Measurements from ENCODE around the gene RGL4.
"Not testable (repeated sequence)": the region's sequence is repeated elsewhere in the genome, so short reads cannot be mapped to it uniquely, and the experiment has no call there.

RGL4 gene, protein sequence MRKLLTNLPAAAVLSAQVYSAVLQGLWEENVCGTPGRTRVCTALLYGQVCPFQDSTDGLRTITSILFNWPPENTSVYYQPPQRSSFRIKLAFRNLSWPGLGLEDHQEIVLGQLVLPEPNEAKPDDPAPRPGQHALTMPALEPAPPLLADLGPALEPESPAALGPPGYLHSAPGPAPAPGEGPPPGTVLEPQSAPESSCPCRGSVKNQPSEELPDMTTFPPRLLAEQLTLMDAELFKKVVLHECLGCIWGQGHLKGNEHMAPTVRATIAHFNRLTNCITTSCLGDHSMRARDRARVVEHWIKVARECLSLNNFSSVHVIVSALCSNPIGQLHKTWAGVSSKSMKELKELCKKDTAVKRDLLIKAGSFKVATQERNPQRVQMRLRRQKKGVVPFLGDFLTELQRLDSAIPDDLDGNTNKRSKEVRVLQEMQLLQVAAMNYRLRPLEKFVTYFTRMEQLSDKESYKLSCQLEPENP

DNA sequence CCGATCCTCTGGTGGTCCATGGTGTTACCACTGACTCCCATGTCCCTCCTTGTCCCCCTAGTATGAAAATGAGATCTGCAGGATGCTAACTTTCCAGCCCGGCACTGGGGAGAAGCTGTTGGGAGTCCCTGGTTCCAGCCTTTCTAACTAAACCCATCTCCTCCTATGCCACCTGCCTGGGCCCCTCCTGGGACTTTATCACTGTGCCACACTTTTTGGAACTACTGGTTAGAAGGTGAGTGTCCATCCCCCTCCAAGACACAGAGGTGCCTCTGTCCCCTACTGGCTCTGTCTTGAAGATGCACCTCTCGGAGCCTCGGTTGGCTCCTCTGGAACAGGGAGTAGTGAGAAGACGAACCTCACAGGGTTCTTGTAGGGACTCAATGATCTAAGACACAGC, at the start of gene RGL4:
TSS of gene RGL4 (plus strand) at position 301 of the 400 bp plus-strand sequence. CDS start 1,018 bp downstream, outside the sequence.
- no peak for DNase-seq

DNA sequence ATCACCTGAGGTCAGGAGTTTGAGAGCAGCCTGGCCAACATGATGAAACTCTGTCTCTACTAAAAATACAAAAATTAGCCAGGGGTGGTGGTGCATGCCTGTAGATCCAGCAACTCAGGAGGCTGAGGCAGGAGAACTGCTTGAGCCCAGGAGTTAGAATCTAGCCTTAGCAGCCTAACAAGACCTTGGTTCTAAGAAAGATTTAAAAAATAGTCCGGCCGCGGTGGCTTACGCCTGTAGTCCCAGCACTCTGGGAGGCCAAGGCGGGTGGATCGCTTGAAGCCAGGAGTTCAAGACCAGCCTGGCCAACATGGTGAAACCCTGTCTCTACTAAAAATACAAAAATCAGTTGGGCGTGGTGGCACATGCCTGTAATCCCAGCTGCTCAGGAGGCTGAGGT, 44.3 kb upstream of the RGL4 start:
- not testable (repeated sequence) for DNase-seq

DNA sequence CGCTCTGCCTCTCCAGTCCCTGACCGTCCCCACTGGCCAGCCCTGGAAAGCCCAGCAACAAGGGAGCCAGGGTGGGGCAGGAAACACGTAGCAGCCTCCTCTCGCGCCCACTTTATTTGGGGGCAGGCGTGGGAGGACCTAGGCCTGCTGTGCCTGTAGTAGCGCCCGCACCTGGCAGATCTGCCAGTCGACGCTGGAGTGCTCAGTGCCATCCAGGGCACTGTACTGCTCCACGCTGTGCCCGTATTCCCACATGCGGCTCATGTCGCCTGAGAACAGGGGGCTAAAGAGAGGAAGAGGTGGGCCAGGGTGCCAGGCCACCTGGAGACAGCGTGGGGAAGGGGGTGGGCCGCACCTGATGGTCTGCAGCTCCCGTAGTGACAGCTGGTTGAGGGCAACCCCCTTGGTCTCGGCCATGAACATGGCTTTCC, 41.7 kb upstream of the RGL4 start:
- DNase-seq = no peak

DNA sequence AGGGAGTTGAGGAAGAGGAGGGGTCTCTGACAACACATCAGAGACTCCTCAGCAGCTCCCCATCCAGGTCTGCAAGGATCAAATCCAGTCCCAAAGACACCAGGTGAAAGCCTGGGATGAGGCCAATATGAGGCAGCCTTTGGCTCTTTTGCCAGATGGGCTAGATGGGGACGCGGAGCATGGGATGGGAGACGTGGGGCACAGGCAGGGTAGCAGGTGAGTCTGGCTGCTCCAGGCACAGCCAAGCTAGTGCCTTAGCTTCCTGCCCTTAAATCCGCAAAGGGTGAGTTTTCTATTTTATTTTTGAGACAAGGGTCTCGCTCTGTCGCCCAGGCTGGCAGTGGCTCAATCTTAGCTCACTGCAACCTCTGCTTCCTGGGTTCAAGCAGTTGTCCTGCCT, 39.1 kb upstream of the RGL4 start:
- DNase-seq = no peak

DNA sequence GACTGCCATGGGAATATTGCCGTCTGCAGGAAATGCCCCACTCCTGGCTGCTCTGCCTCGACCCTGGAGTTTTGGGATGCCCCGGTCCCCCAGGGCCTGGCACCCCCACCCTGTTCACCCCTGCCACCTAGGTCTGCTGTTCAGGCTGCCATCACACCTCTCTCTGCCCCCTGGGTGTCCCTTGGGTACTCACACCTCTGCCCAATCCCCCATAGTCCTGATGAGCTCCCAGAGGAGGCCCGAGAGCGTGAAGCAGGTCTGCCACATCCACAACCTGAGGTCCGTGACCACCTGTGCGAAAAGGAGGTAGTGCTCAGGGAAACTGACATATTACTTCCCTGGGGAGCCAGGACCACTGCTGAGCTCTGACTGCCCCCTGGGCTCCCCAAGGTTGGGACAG, 38.5 kb upstream of the RGL4 start:
- no peak for DNase-seq

DNA sequence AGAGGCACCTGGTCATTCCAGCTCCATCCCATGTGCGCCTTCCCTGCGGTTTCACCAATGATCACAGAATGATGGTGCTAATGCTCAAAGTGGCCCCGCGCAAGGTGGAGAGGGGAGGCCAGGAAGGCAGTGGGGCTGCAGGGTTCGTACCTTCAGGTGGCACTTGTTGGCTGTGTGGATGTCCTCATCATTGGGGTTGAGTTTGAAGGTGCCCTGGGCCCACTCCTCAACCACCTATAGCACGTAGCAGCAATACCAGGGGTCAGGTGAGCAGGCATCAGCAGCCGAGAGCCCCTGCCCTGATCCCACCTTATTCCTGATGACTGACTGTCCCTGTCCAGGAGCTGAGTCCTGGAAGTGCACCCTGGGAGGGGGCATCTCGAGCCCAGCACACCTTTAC, 38.1 kb upstream of the RGL4 start:
- DNase-seq = no peak

DNA sequence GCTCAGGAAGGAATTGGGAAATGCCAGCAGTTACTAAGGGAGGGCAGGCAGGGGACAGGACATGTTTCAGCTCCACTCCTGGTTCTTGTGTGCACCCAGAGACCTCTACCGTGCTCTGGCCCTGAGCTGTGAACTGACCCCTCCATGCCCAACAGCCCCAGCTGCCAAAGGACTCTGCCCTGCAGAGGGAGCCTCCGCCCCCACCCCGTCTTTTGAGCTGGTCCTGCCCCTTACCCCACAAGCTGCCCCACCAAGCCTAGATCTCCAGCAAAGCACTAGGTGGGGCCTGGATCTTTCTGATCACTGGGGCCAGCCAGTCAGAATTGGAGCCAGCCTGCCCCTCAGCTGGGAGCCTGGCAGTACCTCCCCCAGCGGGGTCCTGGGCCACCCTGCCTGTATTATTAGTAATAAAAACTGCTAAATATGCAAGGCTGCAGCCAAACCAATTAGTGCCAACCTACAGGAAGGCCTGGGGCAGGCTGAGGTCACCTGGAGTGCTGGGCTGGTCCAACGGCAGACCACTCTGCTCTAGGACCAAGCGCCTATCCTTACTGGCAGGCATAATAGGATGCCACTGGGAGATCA, 34.8 kb upstream of the RGL4 start:
- DNase-seq = no peak

DNA sequence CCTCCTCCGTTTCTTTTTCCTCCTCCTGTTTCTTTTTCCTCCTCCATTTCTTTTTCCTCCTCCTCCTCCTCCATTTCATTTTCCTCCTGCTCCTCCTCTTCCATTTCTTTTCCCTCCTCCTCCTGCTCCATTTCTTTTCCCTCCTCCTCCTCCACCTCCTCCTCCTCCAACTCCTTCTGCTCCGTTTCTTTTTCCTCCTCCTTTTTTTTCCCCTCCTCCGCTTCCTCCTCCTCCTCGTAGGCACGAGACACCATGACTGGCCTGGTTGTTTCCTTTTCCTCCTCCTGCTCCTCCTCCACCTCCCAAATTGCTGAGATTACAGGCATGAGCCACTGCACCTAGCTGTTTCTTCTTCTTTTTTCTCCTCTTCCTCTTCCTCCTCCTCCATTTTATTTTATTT, 33.1 kb upstream of the RGL4 start:
- DNase-seq = no peak

DNA sequence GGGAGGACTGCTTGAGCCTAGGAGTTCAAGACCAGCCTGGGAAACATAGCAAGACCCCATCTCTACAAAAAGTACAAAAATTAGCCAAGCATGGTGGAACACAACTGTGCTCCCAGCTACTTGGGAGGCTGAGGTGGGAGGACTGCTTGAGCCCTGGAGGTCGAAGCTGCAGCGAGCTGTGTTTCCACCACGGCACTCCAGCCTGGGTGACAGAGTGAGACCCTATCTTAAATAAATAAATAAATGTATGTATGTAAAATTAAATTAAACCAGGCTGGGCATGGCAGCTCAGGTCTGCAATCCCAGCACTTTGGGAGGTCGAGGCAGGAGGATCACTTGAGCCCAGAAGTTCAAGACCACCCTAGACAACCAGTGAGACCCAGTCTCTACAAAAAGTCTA, 30.4 kb upstream of the RGL4 start:
- not testable (repeated sequence) for DNase-seq

DNA sequence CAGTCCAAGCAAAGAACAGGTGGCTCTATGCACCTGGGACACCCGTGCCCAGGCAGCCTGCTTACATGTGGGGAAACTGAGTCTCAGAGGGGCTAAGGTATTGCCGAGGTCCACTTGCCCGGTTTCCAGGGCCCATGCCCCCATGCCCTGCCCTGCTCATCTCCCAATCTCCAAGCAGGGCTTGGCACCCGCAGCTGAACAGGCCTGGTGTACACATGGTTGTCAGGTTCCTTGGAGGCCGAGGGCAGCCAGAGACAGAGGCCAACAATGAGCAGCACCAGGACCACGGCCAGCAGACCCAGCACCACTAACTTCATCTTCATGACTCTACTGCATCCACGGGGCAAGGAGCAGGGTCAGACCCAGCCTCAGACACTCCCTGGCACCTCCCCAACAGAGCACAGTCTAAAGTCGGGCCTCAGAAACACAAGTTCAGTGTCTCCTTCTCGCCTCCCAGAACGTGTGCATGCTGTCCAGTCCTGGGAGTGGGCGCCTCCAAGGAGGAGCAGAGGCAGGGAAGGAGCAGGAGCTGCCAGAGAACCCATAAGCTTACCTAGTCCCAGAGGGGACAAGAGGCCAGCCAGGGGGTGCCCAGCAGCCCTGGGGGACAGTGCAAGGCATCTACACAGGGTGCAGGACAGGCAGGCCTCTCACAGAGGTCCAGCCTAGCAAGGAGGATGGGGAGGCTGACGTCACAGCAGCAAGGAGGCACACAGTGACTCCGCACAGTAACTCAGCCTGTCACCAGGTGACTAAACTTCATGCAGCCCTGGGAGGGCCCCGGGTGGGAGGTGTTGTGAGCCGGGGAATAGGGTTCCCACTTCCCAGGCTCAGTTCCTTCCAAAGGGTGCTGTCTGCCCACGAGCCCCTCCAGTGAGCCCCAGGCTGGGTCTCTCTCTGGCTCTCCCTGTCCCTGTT, 20.2 kb upstream of the RGL4 start:
- no peak for DNase-seq

DNA sequence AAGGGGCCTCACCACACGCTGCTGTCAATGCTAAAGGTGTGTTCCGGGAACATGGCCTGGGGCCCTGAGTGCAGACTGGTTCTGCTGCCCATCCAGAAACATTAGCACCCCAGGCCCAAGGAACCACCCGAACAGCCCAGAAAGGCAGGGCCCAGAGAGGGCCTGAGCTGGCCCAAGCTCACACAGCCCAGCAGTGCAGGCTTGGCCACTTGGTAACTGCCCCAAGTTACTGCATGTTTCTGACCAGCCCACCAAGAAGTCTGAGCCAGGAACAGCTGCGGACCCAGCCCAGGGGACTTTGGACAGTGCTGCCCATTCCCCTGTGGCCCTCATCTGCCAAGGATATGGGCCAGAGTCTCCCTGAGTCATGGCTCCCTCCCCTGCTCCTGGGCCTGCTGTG, 19.4 kb upstream of the RGL4 start:
- DNase-seq = not testable (repeated sequence)

DNA sequence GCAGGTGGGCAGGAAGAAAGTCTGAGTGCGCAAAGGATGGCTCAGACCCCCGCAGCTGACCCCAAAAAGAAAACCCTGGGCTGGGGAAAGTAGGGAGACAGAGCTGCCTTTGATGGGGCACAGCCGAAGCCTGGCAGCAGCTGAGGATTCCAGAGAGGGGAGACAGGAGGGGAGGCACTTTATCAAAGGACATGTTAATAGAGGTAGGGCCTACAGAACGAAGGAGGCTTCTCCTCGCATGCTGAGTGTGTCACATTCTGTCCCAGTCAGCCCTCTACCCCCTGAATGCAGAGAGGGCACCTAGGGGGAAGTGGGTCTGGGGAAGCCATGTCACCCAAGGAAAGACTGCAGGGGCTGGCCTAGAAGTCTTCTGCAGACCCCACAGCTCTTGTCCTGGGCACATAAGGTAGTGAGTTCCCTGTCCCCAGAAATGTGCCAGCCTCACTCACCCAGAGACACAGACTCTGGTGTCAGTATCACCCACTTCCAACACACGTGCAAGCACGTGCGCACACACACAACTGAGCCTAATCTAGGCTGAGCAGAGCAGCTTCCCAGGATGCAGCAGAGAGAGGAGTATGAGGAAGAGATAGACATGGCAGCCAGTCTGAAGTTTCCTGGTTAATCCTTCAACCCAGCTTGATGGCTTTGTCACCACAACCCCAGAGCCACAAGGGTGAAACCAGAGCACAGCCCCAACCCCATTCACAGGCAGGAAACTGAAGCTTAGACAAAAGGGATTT, 18.3 kb upstream of the RGL4 start:
- DNase-seq = not testable (repeated sequence)

DNA sequence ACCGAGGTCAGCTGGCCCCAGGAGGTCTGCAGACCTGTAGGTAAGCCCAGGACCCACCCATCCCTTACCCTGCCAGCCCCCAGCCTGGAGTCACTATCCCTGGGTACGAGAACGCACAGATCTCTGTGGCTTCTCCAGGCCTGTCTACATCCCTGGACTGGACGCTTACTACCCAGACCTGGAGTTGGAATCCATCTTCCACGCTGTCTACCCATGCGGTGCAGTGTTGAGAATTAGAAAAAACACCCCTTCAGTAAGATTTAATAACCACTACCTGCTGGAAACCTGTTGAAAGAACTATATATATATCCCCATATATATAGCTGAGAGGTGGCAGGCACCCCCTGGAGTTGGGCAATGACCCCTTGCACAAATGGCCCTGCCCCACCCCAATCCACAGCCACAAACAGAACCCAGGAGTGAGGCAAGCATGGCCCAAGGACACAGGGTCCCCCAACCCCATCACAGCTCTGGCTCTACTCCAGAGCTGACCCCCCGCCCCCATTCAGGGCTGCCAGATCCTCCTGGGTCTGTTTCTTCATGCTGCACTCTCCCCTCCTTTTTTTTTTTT, 17.7 kb upstream of the RGL4 start:
- DNase-seq = no peak

DNA sequence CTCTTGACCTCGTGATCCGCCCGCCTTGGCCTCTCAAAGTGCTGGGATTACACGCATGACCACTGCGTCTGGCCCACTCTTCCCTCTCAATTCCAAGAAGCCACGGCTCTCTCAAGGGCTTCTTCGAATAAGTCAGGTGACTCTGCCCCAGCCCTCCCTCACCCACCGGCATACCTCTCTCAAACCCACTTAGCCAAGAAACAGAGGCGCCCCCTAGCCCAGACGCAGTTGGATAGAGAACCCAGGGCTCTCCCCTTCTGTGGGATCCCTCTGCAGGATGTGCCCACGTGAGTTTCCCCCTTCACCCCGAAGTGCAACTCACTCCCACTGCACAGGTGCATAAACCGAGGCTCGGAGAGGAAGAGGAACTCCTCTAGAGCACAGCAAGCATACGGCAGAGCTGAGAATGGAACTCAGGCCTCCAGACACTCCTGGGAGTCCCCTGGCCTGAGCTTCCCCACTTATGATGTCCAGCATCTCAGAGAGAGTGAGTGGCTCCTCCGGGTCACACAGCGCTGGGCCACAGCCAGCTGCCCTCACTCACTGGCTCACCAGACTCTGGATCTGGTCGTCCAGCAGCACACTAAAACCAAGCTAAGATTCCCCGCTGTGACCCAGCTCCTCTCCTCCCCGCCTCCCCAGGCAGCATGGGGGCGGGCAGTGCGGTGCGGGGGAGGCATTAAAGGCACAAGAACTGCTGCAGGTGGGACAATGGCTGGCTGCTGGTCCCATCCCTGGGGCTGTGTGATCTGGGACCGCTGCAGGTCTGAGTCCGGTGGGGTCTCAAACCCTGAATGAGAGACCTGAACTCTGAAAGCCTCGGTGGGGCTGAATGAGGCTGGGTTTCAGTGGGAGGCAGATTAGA, 16.8 kb upstream of the RGL4 start:
- DNase-seq = no peak

DNA sequence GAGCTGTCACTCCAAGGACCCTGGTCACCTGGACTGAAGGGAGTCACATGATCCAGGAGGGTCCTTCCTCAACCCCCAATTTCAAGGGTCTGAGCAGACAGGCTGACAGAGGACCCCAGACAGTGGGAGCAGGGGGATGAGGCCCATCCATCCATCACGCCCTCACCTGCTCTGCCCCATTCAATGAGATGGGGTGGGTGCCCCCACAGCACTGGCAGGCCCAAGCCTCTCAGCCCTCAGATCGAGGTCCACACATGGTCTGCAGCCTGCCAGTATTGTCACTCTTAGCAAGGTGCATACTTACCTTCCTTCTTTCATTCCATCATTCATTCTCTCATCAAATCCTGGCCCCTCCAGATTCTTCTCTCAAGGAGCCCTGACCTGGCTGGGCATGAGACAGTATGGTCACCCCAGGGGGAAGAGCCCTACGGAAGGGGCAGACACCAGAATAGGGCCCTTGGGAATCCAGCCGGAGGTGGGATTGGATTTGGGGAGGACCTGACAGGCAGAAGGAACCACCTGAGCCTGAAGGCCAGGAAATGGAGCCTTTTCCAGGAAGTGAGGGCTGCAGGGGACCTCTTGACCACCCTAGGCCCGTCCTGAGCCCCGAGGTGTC, 15.8 kb upstream of the RGL4 start:
- DNase-seq = not testable (repeated sequence)

DNA sequence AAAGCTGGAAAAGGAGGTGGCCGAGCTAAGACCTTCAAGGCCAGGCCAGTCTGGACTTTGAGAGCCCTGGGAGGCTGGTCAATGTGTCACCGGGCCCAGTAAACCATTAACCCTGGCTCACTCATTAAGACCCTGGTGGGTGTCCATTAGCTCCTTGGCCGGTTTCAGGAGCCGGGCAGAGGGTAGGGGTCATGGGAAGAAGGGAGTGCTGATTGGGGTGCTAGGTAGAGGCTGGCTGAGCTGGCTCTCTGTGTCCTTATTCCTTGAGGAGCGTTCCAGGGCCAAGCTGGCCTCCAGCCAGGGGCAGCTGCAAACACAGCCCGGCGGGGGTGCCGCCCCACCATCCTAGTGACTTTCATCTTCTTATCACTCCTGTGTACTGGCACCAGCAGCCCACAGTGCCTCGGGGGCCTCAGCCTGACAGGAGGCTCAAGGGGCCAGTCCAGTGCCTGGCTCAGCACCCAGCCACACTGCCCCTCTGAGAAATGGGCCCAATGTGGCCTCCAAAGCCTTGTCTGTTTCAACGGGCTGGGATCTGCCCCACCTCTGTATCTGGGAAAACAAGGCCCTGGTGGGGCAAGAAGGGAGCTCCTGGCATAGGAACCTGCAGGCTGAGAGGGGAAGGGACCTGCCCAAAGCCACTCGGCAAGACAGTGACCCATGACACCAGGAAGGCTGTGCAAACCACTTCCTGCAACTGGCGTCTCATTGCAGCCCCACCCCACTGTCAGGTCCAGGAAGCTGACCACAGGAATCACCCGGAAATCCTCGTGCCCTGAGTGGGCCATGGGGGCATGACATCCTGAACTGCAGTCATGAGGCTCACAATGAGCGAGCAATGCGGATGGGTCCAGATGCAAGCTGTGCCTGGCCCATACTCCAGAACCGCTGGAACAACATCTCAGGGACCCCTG, 15.1 kb upstream of the RGL4 start:
- no peak for DNase-seq

DNA sequence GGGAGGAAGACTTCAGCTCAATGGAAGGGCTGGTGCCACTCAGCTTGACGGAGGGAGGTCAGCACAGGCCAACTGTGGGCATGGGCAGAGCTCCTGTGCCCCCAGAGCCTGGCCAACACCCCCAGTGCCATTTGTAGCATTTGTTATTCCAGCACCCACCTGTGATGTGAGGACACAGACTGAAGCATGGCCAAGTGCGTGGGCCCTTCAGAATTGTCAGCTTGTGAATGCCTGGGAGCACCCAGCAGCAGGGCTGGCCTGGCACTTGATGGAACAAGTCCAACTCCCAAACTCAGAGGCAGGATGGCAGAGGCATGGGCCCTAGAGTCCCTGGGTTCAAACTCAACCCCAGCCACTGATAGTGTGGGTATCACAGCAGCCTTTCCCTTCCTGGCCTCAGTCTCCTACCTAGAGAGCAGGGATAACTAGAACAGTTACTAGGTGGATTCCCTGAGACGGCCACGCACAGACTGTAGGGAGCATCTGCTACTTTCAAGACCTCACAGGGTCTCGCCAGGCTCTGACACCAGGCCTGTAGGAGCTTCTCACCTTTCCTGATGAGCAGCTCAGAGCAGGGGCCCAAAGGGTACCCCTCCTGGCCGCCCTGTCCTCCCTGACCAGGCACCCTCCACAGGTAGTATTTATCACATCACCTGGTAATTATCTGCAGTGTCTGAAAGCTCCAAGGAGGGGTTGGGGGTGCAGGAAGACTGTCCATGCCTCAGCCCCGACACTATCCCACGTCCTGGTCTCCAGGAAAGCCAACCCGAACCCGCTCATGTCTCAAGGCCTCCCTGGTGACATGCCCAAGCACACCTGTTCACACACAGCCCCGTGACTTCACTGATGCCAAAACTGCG, 13.7 kb upstream of the RGL4 start:
- DNase-seq = not testable (repeated sequence)

DNA sequence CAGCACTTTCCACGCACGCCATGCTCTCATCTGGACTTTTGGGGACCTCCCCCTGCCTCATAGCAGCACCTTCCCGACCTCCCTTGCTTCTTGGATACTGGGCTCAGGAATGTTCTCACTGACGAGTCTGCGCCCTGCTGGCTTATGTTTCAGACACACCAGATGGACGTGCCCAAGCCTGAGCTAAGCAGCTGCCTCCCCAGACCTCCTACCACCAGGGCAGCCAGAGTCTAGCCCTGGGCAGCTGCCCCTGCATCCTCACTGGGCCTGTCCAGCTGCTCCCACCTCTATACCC, 13.2 kb upstream of the RGL4 start:
- DNase-seq = no peak

DNA sequence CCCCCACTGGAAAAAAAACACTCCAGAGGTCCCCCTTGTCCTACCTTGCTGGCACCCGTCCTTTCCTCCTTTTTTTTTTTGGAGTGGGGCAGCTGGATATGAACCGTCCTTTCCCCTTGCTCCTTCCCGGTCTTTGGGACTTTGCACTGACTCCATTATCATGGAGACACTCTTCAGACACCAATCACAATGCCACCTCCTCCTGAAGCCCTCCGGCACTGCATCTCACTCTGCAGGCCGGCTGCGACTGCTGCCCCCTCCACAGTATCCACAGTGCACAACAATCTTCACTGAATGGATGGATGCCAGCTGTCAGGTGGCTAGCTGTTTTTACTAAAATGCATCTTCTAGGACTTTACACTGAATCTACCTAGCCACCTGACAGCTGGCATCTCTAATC, 12.7 kb upstream of the RGL4 start:
- no peak for DNase-seq

All from stimulated activated CD4-positive, alpha-beta T cell treated with anti-CD3 and anti-CD28 coated beads, Interleukin-1b, Interleukin-23, amount 100 ng/mL, for 48 hours (primary cell).